H1 (cell line): ENCODE results near the gene THPO. TPM values are rescaled to one million over a fixed set of nuclear protein-coding genes. Genes with fewer than 3 reads are reported as not detected.

Experiments used
- EP300 ChIP-seq, 2 experiments: IDR thresholded peaks; 1 replicate in 1 of 2; 2 replicates in 1 of 2; pipeline ENCODE4 v1.6.1; 2011 to 2012; ENCODE audit warnings: low read depth in 2 of 2, low read length in 2 of 2, mild to moderate bottlenecking in 2 of 2, borderline replicate concordance in 1 of 2, inconsistent platforms in 1 of 2, moderate library complexity in 1 of 2
- HDAC2 ChIP-seq, 2 experiments: fragments of 300-600 bp in 1 of 2; sonication (generic) in 1 of 2; IDR thresholded peaks; 2 replicates each; pipeline ENCODE4 v1.6.1; 2011 to 2012; ENCODE audit warnings: low read depth in 2 of 2, low read length in 2 of 2, mild to moderate bottlenecking in 2 of 2, moderate library complexity in 2 of 2, borderline replicate concordance in 1 of 2, inconsistent platforms in 1 of 2
- RBBP5 ChIP-seq: IDR thresholded peaks from 2 replicates; pipeline ENCODE4 v1.7.1; 2012; ENCODE audit warnings: low read depth, mild to moderate bottlenecking, inconsistent platforms, low read length, moderate library complexity, borderline replicate concordance
- SP4 ChIP-seq: IDR thresholded peaks from 2 replicates; pipeline ENCODE4 v1.6.1; 2012; ENCODE audit warnings: low read length, inconsistent platforms
- polyA plus RNA-seq, 7 experiments: library from polyadenylated mRNA; depleted of rRNA in 3 of 7; stranded (reverse) in 5 of 7; unstranded in 2 of 7; fragments of >200 nt in 5 of 7; fragments of 200-250 nt in 2 of 7; gene quantifications; 1 replicate in 5 of 7; 2 replicates in 1 of 7; 4 replicates in 1 of 7; pipeline versions ENCODE4 v1.2.1 to v1.2.3, GENCODE V29; 2011 to 2013; ENCODE audit warnings: missing spikeins in 2 of 7, mixed read lengths in 2 of 7
- total RNA-seq: library from RNA; stranded (reverse); fragmentation: NEBNext Ultra II Directional; extraction: Animal tissue kit (Norgen Biotek cat#: 25700); gene quantifications from 2 replicates; pipeline ENCODE4 v1.2.1, GENCODE V29; 2021

THPO gene
- total and polyA plus RNA-seq, 2 of the 8 experiments (the other 6 are each of a cell fraction or from before 2014, with no cell fraction given), result 0.82 to 1.2 TPM

DNA sequence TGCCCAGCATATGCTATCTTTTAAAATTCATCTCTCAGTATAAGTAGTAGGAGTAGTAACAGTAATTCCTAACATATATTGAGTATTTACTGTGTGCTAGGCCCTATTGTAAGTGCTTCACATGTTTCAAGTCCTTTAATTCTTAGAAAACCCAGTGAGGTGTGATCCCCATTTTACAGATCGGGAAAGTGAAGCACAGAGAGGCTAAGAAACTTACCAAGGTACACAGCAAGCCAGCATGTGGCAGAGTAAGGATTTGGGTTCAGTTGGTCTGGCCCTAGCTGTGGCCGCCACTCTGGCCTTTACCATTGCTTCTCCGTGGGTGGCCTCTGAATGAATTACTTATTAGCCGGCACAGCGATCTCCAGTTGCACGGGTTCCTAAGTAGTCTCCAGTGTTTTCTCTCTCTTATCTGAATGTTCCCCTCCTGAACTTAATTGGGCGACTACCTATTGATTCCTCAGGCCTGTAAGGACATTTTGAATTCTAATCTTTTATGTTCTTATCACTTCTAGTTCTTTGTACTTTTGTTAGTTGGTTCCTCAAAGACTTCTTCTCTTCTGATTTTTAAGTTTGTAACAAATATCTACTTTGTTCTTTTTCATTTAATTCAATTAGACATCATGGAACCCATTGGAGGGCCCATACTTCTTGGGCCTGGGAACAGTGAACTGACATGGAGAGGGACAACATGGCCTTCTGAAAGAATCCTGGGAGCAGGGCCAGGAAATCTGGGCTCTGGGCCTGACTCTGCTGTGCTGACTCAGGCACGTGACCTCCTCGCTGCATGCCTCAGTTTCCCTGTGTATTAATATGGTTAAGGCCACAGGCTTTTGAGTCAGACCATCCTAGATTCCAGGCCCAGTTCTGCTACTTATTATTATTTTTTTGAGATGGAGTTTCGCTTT lies 28.2 kb downstream of the THPO start (continued):
- TF ChIP-seq EP300 (IDR thresholded peaks at IDR 0.05; ENCODE audit: borderline replicate concordance in 1 of 2, low read depth in 2 of 2, low read length in 2 of 2) (no peak), RBBP5 (no peak), SP4 (no peak), HDAC2 (IDR thresholded peaks at IDR 0.05; ENCODE audit: borderline replicate concordance in 1 of 2, low read depth in 2 of 2, low read length in 2 of 2) (no peak)
